Mesendoderm (in vitro differentiated cells): ENCODE measurements around the gene SPATS1.

Experiments
- DNase-seq: peaks from one replicate; pipeline ENCODE4 v3.0.0; 2013
- H2AK5ac ChIP-seq: 2 replicates; pipeline ENCODE4 v1.6.1; 2013; ENCODE audit warnings: low read length, inconsistent platforms
- H2BK120ac ChIP-seq: 2 replicates; pipeline ENCODE4 v1.6.1; 2013; ENCODE audit warnings: low read depth, mild to moderate bottlenecking, low read length, moderate library complexity, mixed read lengths
- H2BK15ac ChIP-seq: replicated peaks from 2 replicates; pipeline ENCODE4 v1.6.1; 2013; ENCODE audit warnings: low read depth, mild to moderate bottlenecking, moderate library complexity
- H2BK5ac ChIP-seq: 2 replicates; pipeline ENCODE4 v1.6.1; 2013; ENCODE audit warnings: low read length, inconsistent platforms
- H3K18ac ChIP-seq: 2 replicates; pipeline ENCODE4 v1.6.1; 2013; ENCODE audit warnings: mild to moderate bottlenecking, low read length, mixed read lengths
- H3K23ac ChIP-seq: one replicate; pipeline ENCODE4 v1.6.1; 2013; ENCODE audit warnings: low read length
- H3K27ac ChIP-seq: 2 replicates; pipeline ENCODE4 v1.5.1; 2013; ENCODE audit warnings: low read depth, mild to moderate bottlenecking, inconsistent platforms, low read length, moderate library complexity
- H3K27me3 ChIP-seq: 2 replicates; pipeline ENCODE4 v1.6.1; 2013; ENCODE audit warnings: low read length, control low read depth, mild to moderate bottlenecking, inconsistent platforms; ENCODE audit not compliant: insufficient read depth, poor library complexity
- H3K36me3 ChIP-seq: 2 replicates; pipeline ENCODE4 v1.6.1; 2013; ENCODE audit warnings: low read length, inconsistent platforms; ENCODE audit not compliant: control insufficient read depth, insufficient read depth
- H3K4ac ChIP-seq: one replicate; pipeline ENCODE4 v1.6.1; 2013; ENCODE audit warnings: low read depth, mild to moderate bottlenecking, low read length, moderate library complexity
- H3K4me1 ChIP-seq: 2 replicates; pipeline ENCODE4 v1.6.1; 2013; ENCODE audit warnings: low read depth, low read length, inconsistent platforms; ENCODE audit not compliant: control insufficient read depth
- H3K4me2 ChIP-seq: 2 replicates; pipeline ENCODE4 v1.6.1; 2013; ENCODE audit warnings: low read length
- H3K4me3 ChIP-seq: 2 replicates; pipeline ENCODE4 v1.5.1; 2013; ENCODE audit warnings: mild to moderate bottlenecking, low read length
- H3K56ac ChIP-seq: one replicate; pipeline ENCODE4 v1.6.1; 2013; ENCODE audit warnings: low read length
- H3K79me1 ChIP-seq: 2 replicates; pipeline ENCODE4 v1.6.1; 2013; ENCODE audit warnings: low read length, inconsistent platforms
- H3K79me2 ChIP-seq: 2 replicates; pipeline ENCODE4 v1.6.1; 2013; ENCODE audit warnings: mild to moderate bottlenecking, low read length; ENCODE audit not compliant: control insufficient read depth, insufficient read depth
- H3K9ac ChIP-seq: 2 replicates; pipeline ENCODE4 v1.6.1; 2013; ENCODE audit warnings: low read length, inconsistent platforms
- H4K5ac ChIP-seq: one replicate; pipeline ENCODE4 v1.6.1; 2013; ENCODE audit warnings: low read length
- H4K8ac ChIP-seq: one replicate; pipeline ENCODE4 v1.6.1; 2013; ENCODE audit warnings: low read depth, mild to moderate bottlenecking, control low read depth, low read length, moderate library complexity
- WGBS: extraction: QIAGEN DNeasy Blood & Tissue Kit; methylation state at CpG from one replicate; pipeline ENCODE4 v1.1.7; 2013; ENCODE audit warnings: low lambda C conversion rate, missing lambda C conversion rate; ENCODE audit not compliant: insufficient coverage; ENCODE audit errors: extremely low coverage; 5-methylcytosine and 5-hydroxymethylcytosine counted together

SPATS1 gene

GRCh38 chr6:44359973-44360372 lies 17.5 kb downstream of the SPATS1 start:
- WGBS, result no CpG with 5 or more reads among the region's 3 CpGs
- no peak overlapping the region for H2BK5ac ChIP-seq
- no peaks in the 10 kb centered on the region for H3K4me1 ChIP-seq
- no peaks in the 10 kb centered on the region for H3K36me3 ChIP-seq
- H3K18ac ChIP-seq, result no peak overlapping the region
- no peak overlapping the region for H3K27ac ChIP-seq
- no peak overlapping the region for H2AK5ac ChIP-seq
- no peak overlapping the region for H3K4ac ChIP-seq
- H2BK15ac ChIP-seq, result no peak overlapping the region
- no peaks in the 10 kb centered on the region for H3K79me2 ChIP-seq
- no peak overlapping the region for H3K4me2 ChIP-seq
- H4K8ac ChIP-seq, result no peak overlapping the region
- H3K27me3 ChIP-seq, result no peaks in the 10 kb centered on the region
- no peak overlapping the region for H4K5ac ChIP-seq
- H3K4me3 ChIP-seq, result no peak overlapping the region
- no peak overlapping the region for H3K23ac ChIP-seq
- H3K56ac ChIP-seq, result no peak overlapping the region
- no peaks in the 10 kb centered on the region for H3K79me1 ChIP-seq
- no peak overlapping the region for H3K9ac ChIP-seq
- H2BK120ac ChIP-seq, result no peak overlapping the region
- DNase-seq, result no peak

DNA sequence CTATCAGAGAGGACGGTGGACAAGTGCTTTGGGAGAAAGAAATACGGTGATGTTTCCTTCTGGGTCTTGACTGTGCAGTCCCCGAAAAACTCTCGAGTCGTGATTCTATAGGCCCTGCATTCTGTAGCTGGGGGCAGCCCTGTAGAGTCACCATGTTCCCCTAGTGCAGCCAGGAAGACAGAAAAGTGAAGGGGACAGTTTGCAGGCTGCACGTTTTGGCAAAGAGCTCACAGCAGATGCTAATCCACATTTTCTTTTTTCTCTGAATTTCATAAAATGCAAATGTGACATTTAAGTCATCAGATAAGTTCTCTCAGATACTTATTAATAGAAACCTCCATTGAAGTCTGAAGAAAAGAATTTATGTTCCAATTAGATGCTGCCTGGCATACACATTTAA lies 19.5 kb downstream of the SPATS1 start:
- H3K4me2 ChIP-seq, result no peak overlapping the region
- H3K9ac ChIP-seq, result no peak overlapping the region
- no peaks in the 10 kb centered on the region for H3K27me3 ChIP-seq
- H3K36me3 ChIP-seq, result no peaks in the 10 kb centered on the region
- no peaks in the 10 kb centered on the region for H3K4me1 ChIP-seq
- no peak overlapping the region for H3K4ac ChIP-seq
- H3K18ac ChIP-seq, result no peak overlapping the region
- DNase-seq, result no peak
- H3K79me2 ChIP-seq, result no peaks in the 10 kb centered on the region
- H3K4me3 ChIP-seq, result no peak overlapping the region
- no peaks in the 10 kb centered on the region for H3K79me1 ChIP-seq
- H3K27ac ChIP-seq, result no peak overlapping the region
- H4K5ac ChIP-seq, result no peak overlapping the region
- H2BK120ac ChIP-seq, result no peak overlapping the region
- H2AK5ac ChIP-seq, result no peak overlapping the region
- no peak overlapping the region for H3K56ac ChIP-seq
- no CpG with 5 or more reads among the region's 6 CpGs for WGBS
- no peak overlapping the region for H2BK5ac ChIP-seq
- H2BK15ac ChIP-seq, result no peak overlapping the region
- no peak overlapping the region for H3K23ac ChIP-seq
- no peak overlapping the region for H4K8ac ChIP-seq

- no peak overlapping the region for H3K56ac ChIP-seq
- no peak overlapping the region for H2BK15ac ChIP-seq
- H2AK5ac ChIP-seq, result no peak overlapping the region
- H3K27ac ChIP-seq, result no peak overlapping the region
- H3K4me3 ChIP-seq, result no peak overlapping the region
- no peaks in the 10 kb centered on the region for H3K79me1 ChIP-seq
- H2BK5ac ChIP-seq, result no peak overlapping the region
- no peak overlapping the region for H4K5ac ChIP-seq
- no peak overlapping the region for H2BK120ac ChIP-seq
- H4K8ac ChIP-seq, result no peak overlapping the region
- H3K4me2 ChIP-seq, result no peak overlapping the region
- H3K4ac ChIP-seq, result no peak overlapping the region
- H3K27me3 ChIP-seq, result no peaks in the 10 kb centered on the region
- WGBS, result no CpG with 5 or more reads among the region's 3 CpGs
- DNase-seq, result no peak
- H3K9ac ChIP-seq, result no peak overlapping the region
- H3K36me3 ChIP-seq, result no peaks in the 10 kb centered on the region
- no peak overlapping the region for H3K23ac ChIP-seq
- H3K4me1 ChIP-seq, result no peaks in the 10 kb centered on the region
- no peak overlapping the region for H3K18ac ChIP-seq
- H3K79me2 ChIP-seq, result no peaks in the 10 kb centered on the region
Observed at GRCh38 chr6:44363377-44363926, 21.0 kb downstream of the SPATS1 start.

- Histone ChIP-seq H3K36me3 (no peaks in the 10 kb centered on the region), H3K9ac (no peak overlapping the region), H4K8ac (no peak overlapping the region), H4K5ac (no peak overlapping the region), H3K18ac (no peak overlapping the region), H3K79me1 (no peaks in the 10 kb centered on the region), H2BK5ac (no peak overlapping the region), H2AK5ac (no peak overlapping the region), H3K23ac (no peak overlapping the region), H2BK120ac (no peak overlapping the region), H3K27ac (no peak overlapping the region), H3K4me1 (no peaks in the 10 kb centered on the region), H2BK15ac (no peak overlapping the region), H3K56ac (no peak overlapping the region), H3K4me3 (no peak overlapping the region), H3K4ac (no peak overlapping the region), H3K27me3 (no peaks in the 10 kb centered on the region), H3K79me2 (no peaks in the 10 kb centered on the region), H3K4me2 (no peak overlapping the region)
- no peak for DNase-seq
- whole genome bisulfite sequencing, result no CpG with 5 or more reads among the region's 3 CpGs
Observed at GRCh38 chr6:44366781-44367180, 24.3 kb downstream of the SPATS1 start.

DNA sequence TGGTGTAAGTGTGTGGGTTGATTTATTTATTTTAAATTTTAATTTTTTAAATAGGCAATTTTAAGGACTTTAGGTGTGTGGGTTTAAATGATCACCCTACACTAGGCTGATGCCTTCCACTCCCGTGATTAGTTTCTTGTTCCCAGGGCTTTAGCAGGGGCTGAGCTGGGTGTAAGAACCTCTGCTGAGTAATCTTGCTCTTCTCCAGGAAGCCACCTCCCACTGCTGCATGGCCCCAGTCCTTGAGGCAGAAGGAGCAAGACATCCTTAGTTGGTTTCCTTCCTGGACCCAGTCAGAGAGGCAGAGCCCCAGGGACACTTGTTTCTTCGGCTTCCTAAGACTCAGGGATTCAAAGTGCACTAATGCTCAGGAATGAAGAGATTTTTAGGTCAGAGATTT lies 25.2 kb downstream of the SPATS1 start:
- no peak overlapping the region for H2BK15ac ChIP-seq
- no peak overlapping the region for H2BK5ac ChIP-seq
- no CpG with 5 or more reads among the region's 2 CpGs for WGBS
- H3K18ac ChIP-seq, result no peak overlapping the region
- no peak overlapping the region for H2AK5ac ChIP-seq
- no peaks in the 10 kb centered on the region for H3K4me1 ChIP-seq
- H4K8ac ChIP-seq, result no peak overlapping the region
- no peak overlapping the region for H2BK120ac ChIP-seq
- H3K4me2 ChIP-seq, result no peak overlapping the region
- H3K9ac ChIP-seq, result no peak overlapping the region
- H3K36me3 ChIP-seq, result no peaks in the 10 kb centered on the region
- no peaks in the 10 kb centered on the region for H3K27me3 ChIP-seq
- H3K79me2 ChIP-seq, result no peaks in the 10 kb centered on the region
- no peak for DNase-seq
- no peak overlapping the region for H3K4me3 ChIP-seq
- H3K79me1 ChIP-seq, result no peaks in the 10 kb centered on the region
- H3K23ac ChIP-seq, result no peak overlapping the region
- H3K56ac ChIP-seq, result no peak overlapping the region
- H3K27ac ChIP-seq, result no peak overlapping the region
- no peak overlapping the region for H3K4ac ChIP-seq
- H4K5ac ChIP-seq, result no peak overlapping the region

GRCh38 chr6:44373051-44373450 lies 30.6 kb downstream of the SPATS1 start:
- H3K79me1 ChIP-seq, result no peaks in the 10 kb centered on the region
- no peak overlapping the region for H3K27ac ChIP-seq
- H3K4me1 ChIP-seq, result no peaks in the 10 kb centered on the region
- no peak overlapping the region for H3K18ac ChIP-seq
- no peak overlapping the region for H3K9ac ChIP-seq
- no peak overlapping the region for H3K4ac ChIP-seq
- no peak overlapping the region for H4K8ac ChIP-seq
- H2BK15ac ChIP-seq, result no peak overlapping the region
- no peak overlapping the region for H3K4me2 ChIP-seq
- H2BK5ac ChIP-seq, result no peak overlapping the region
- H4K5ac ChIP-seq, result no peak overlapping the region
- no peaks in the 10 kb centered on the region for H3K79me2 ChIP-seq
- H3K56ac ChIP-seq, result no peak overlapping the region
- no peak overlapping the region for H2AK5ac ChIP-seq
- no peak overlapping the region for H3K4me3 ChIP-seq
- no peaks in the 10 kb centered on the region for H3K36me3 ChIP-seq
- no peak overlapping the region for H2BK120ac ChIP-seq
- no peaks in the 10 kb centered on the region for H3K27me3 ChIP-seq
- no peak overlapping the region for H3K23ac ChIP-seq
- no CpG with 5 or more reads among the region's 3 CpGs for WGBS
- DNase-seq, result no peak
